KMS-11 (cell line): Measurements from ENCODE around the gene MAL.

Experiments
- H2AFZ ChIP-seq: fragments of 200-600 bp; sonication (generic); 2 replicates; pipeline ENCODE4 v1.6.1; 2016; ENCODE audit warnings: antibody characterized with exemption, mixed run types, low read depth
- H3K27ac ChIP-seq: fragments of 200-600 bp; sonication (generic); 2 replicates; pipeline ENCODE4 v1.6.1; 2016; ENCODE audit warnings: mild to moderate bottlenecking, mixed run types
- H3K27me3 ChIP-seq: fragments of 200-600 bp; sonication (generic); 2 replicates; pipeline ENCODE4 v1.6.1; 2017; ENCODE audit warnings: mild to moderate bottlenecking, low read depth, mixed run types, moderate library complexity; ENCODE audit not compliant: insufficient read depth
- H3K36me3 ChIP-seq: fragments of 200-600 bp; sonication (generic); 2 replicates; pipeline ENCODE4 v1.6.1; 2017; ENCODE audit warnings: mild to moderate bottlenecking, mixed run types; ENCODE audit not compliant: insufficient read depth
- H3K4me1 ChIP-seq: fragments of 200-600 bp; sonication (generic); 2 replicates; pipeline ENCODE4 v1.6.1; 2016; ENCODE audit warnings: mild to moderate bottlenecking, low read depth, mixed run types; ENCODE audit not compliant: poor library complexity, severe bottlenecking
- H3K4me2 ChIP-seq: fragments of 200-600 bp; sonication (generic); 2 replicates; pipeline ENCODE4 v1.7.0; 2016; ENCODE audit warnings: mild to moderate bottlenecking, mixed run types
- H3K4me3 ChIP-seq: fragments of 200-600 bp; sonication (generic); IDR thresholded peaks from 2 replicates; pipeline ENCODE4 v1.6.1; 2017; ENCODE audit warnings: low read depth, low read length, mixed read lengths; ENCODE audit not compliant: insufficient read depth
- H3K79me2 ChIP-seq: fragments of 200-600 bp; sonication (generic); 2 replicates; pipeline ENCODE4 v1.6.1; 2016; ENCODE audit warnings: low read depth, mixed run types; ENCODE audit not compliant: insufficient read depth
- H3K9ac ChIP-seq: fragments of 200-600 bp; sonication (generic); 2 replicates; pipeline ENCODE4 v1.6.1; 2016; ENCODE audit warnings: mild to moderate bottlenecking, mixed run types
- H4K20me1 ChIP-seq: fragments of 200-600 bp; sonication (generic); 2 replicates; pipeline ENCODE4 v1.6.1; 2016; ENCODE audit warnings: mild to moderate bottlenecking, mixed run types; ENCODE audit not compliant: insufficient read depth
- TF ChIP-seq, protein P1 (sequence below): fragments of 200-600 bp; sonication (generic); conservative IDR thresholded peaks from 2 replicates; pipeline ENCODE4 v1.6.1; 2017; ENCODE audit warnings: low read depth, mild to moderate bottlenecking, antibody characterized with exemption, low read length, moderate library complexity, mixed read lengths

The MAL gene

GRCh38 chr2:95016616-95017015, 8.9 kb upstream of the MAL start:
- Histone ChIP-seq H2AFZ (no peak overlapping the region), H3K27ac (no peak overlapping the region), H3K79me2 (no peaks in the 10 kb centered on the region), H3K36me3 (no peaks in the 10 kb centered on the region), H3K4me3 (no peak overlapping the region), H3K4me1 (no peaks in the 10 kb centered on the region), H3K4me2 (no peak overlapping the region), H3K27me3 (no peaks in the 10 kb centered on the region), H4K20me1 (no peaks in the 10 kb centered on the region), H3K9ac (no peak overlapping the region)
- TF ChIP-seq, protein P1, sequence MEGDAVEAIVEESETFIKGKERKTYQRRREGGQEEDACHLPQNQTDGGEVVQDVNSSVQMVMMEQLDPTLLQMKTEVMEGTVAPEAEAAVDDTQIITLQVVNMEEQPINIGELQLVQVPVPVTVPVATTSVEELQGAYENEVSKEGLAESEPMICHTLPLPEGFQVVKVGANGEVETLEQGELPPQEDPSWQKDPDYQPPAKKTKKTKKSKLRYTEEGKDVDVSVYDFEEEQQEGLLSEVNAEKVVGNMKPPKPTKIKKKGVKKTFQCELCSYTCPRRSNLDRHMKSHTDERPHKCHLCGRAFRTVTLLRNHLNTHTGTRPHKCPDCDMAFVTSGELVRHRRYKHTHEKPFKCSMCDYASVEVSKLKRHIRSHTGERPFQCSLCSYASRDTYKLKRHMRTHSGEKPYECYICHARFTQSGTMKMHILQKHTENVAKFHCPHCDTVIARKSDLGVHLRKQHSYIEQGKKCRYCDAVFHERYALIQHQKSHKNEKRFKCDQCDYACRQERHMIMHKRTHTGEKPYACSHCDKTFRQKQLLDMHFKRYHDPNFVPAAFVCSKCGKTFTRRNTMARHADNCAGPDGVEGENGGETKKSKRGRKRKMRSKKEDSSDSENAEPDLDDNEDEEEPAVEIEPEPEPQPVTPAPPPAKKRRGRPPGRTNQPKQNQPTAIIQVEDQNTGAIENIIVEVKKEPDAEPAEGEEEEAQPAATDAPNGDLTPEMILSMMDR: no peak

DNA sequence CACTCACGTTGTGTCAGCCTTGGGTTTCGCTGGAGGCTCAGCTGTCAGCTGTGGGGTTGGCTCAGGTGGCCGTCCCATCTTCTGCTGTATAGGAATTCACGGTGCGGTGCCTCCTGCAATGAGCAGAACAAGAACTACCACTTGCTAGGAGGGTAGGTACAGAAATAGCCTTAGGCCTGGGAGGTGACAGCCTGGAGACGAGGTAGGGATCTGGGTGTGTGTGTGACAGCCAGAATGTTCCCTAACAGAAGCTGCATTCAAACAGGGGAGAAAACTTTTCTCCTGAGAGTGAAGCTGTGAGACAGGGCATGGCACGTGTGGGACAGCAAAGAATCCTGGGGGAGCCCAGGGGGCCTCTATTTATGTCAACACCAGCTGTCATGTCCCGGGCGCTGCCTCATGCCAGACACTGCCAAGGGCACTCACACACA, 8.4 kb upstream of the MAL start:
- no peak overlapping the region for H2AFZ ChIP-seq
- no peak overlapping the region for H3K4me3 ChIP-seq
- no peaks in the 10 kb centered on the region for H3K79me2 ChIP-seq
- no peak overlapping the region for H3K27ac ChIP-seq
- H3K27me3 ChIP-seq: no peaks in the 10 kb centered on the region
- no peaks in the 10 kb centered on the region for H4K20me1 ChIP-seq
- H3K9ac ChIP-seq: no peak overlapping the region
- TF ChIP-seq, protein P1: no peak
- H3K4me2 ChIP-seq: no peak overlapping the region
- no peaks in the 10 kb centered on the region for H3K36me3 ChIP-seq
- no peaks in the 10 kb centered on the region for H3K4me1 ChIP-seq

- Histone ChIP-seq H3K4me1 (no peaks in the 10 kb centered on the region), H3K27me3 (no peaks in the 10 kb centered on the region), H3K79me2 (no peaks in the 10 kb centered on the region), H2AFZ (no peak overlapping the region), H3K27ac (no peak overlapping the region), H3K36me3 (no peaks in the 10 kb centered on the region), H3K4me2 (no peak overlapping the region), H3K4me3 (no peak overlapping the region), H3K9ac (no peak overlapping the region), H4K20me1 (no peaks in the 10 kb centered on the region)
- TF ChIP-seq, protein P1: no peak
These were observed 7.7 kb upstream of the MAL start for GRCh38 chr2:95017836-95018235.

DNA sequence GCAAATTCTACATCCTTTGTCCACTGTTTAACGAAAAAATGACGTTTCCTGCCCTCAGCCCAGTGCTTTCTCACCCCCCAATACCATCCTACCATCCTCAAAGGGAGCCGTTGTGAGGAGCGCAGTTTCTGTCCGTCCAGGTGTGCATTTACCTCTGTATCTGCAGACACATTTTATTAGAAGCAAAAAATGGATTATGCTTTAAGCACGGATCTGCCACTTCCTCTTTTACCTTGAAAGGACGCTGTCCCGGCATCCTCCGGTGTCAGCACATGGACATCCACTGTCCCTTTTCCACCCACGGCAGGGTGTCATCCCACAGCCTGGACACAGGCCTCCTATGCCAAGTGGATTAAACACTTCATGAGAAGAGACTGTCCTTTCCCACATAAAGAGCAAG, 7.2 kb upstream of the MAL start:
- H3K27ac ChIP-seq: no peak overlapping the region
- TF ChIP-seq, protein P1: no peak
- H3K4me1 ChIP-seq: no peaks in the 10 kb centered on the region
- no peak overlapping the region for H3K4me2 ChIP-seq
- no peaks in the 10 kb centered on the region for H4K20me1 ChIP-seq
- H3K27me3 ChIP-seq: no peaks in the 10 kb centered on the region
- no peak overlapping the region for H3K4me3 ChIP-seq
- H3K36me3 ChIP-seq: no peaks in the 10 kb centered on the region
- H3K9ac ChIP-seq: no peak overlapping the region
- no peaks in the 10 kb centered on the region for H3K79me2 ChIP-seq
- no peak overlapping the region for H2AFZ ChIP-seq
